K562 (cell line): ENCODE data around the gene ATP23. TPM values are rescaled to one million over a fixed set of nuclear protein-coding genes. Genes with fewer than 3 reads are reported as not detected.

Experiments used
- BCOR ChIP-seq: fragments of 450-650 bp; IDR thresholded peaks from 2 replicates; pipeline ENCODE4 v1.6.1; 2016
- CTBP1 ChIP-seq: fragments of 450-650 bp; IDR thresholded peaks from 2 replicates; pipeline ENCODE4 v1.6.1; 2016; ENCODE audit warnings: borderline replicate concordance
- EP300 ChIP-seq: IDR thresholded peaks from 2 replicates; pipeline ENCODE4 v1.6.1; 2012; ENCODE audit warnings: low read length, improper control_type of control experiment
- GATA2 ChIP-seq: sonication (generic); formaldehyde crosslinking; IDR thresholded peaks from 2 replicates; pipeline ENCODE4 v1.4.0; 2020; ENCODE audit warnings: mild to moderate bottlenecking, missing genetic modification reagents
- HDAC2 ChIP-seq: fragments of 450-650 bp; IDR thresholded peaks from 2 replicates; pipeline ENCODE4 v1.6.1; 2016; ENCODE audit warnings: mild to moderate bottlenecking
- KLF16 ChIP-seq: IDR thresholded peaks from 2 replicates; pipeline ENCODE4 v1.6.1; 2016; ENCODE audit warnings: antibody characterized with exemption
- MEF2D ChIP-seq: conservative IDR thresholded peaks from 2 replicates; pipeline ENCODE4 v1.6.1; 2016; ENCODE audit warnings: low read depth, missing genetic modification characterization, missing compliant biosample characterization
- NONO ChIP-seq, 2 experiments: fragments of 200-400 bp in 1 of 2; fragments of 450-650 bp in 1 of 2; formaldehyde crosslinking in 1 of 2; IDR thresholded peaks; 2 replicates each; pipeline ENCODE4 v1.6.1; 2017; ENCODE audit warnings: low read depth in 2 of 2, mild to moderate bottlenecking in 2 of 2, moderate library complexity in 2 of 2, low read length in 1 of 2
- PHF8 ChIP-seq: fragments of 200-600 bp; sonication (generic); IDR thresholded peaks from 2 replicates; pipeline ENCODE4 v1.6.1; 2012; ENCODE audit warnings: mixed run types, mild to moderate bottlenecking, inconsistent platforms, low read length, moderate library complexity, borderline replicate concordance
- TARDBP ChIP-seq: fragments of 450-650 bp; IDR thresholded peaks from 2 replicates; pipeline ENCODE4 v1.6.1; 2016
- TBP ChIP-seq: optimal IDR thresholded peaks from 2 replicates; pipeline ENCODE3; 2011; ENCODE audit warnings: low read depth, low read length, improper control_type of control experiment
- TCF7L2 ChIP-seq: fragments of 150-350 bp; IDR thresholded peaks from 2 replicates; pipeline ENCODE4 v1.6.1; 2016; ENCODE audit warnings: low read depth, mild to moderate bottlenecking, low read length, moderate library complexity
- TEAD1 ChIP-seq, 2 experiments: fragments of 450-650 bp in 1 of 2; sonication (generic) in 1 of 2; formaldehyde crosslinking; IDR thresholded peaks; 2 replicates each; pipeline versions ENCODE4 v1.4.0 to v1.8.0; 2020 to 2022; ENCODE audit warnings: mild to moderate bottlenecking in 2 of 2, missing genetic modification reagents in 1 of 2
- TFAM ChIP-seq: fragments of 250-450 bp; sonication (Bioruptor Pico); conservative IDR thresholded peaks from 2 replicates; pipeline ENCODE4 v1.5.0; 2021; ENCODE audit warnings: mild to moderate bottlenecking, moderate library complexity
- ZBTB2 ChIP-seq: fragments of 450-650 bp; IDR thresholded peaks from 2 replicates; pipeline ENCODE4 v1.6.1; 2016; ENCODE audit warnings: antibody characterized with exemption
- ZC3H8 ChIP-seq: fragments of 450-650 bp; IDR thresholded peaks from 2 replicates; pipeline ENCODE4 v1.6.1; 2017
- ZHX1 ChIP-seq: fragments of 150-350 bp; conservative IDR thresholded peaks from 2 replicates; pipeline ENCODE4 v1.6.1; 2014; ENCODE audit warnings: low read length
- ZNF175 ChIP-seq: fragments of 200-800 bp; sonication (Bioruptor generic); IDR thresholded peaks from 2 replicates; pipeline ENCODE4 v1.6.1; 2016; ENCODE audit warnings: low read depth, mild to moderate bottlenecking, missing genetic modification characterization, missing compliant biosample characterization
- polyA plus RNA-seq, 8 experiments: library from polyadenylated mRNA; depleted of rRNA in 4 of 8; stranded (reverse) in 5 of 8; unstranded in 3 of 8; fragments of >200 nt; fragmentation: Nextera tagmentation in 2 of 8; fragmentation: Illumina TruSeq in 1 of 8; extraction: Ambion mirVana in 2 of 8; extraction: Trizol in 1 of 8; gene quantifications; 2 replicates each; pipeline versions ENCODE4 v1.2.1 to v1.2.3, GENCODE V29; 2011 to 2014; ENCODE audit warnings: inconsistent platforms in 1 of 8, missing spikeins in 1 of 8
- total RNA-seq, 7 experiments: library from RNA; depleted of rRNA in 6 of 7; stranded (reverse); fragments of >200 nt in 6 of 7; fragmentation: Illumina TruSeq in 2 of 7; extraction: Trizol in 2 of 7; gene quantifications; 2 replicates each; pipeline versions ENCODE4 v1.2.1 to v1.2.3, GENCODE V29; 2011 to 2021; ENCODE audit warnings: low replicate concordance in 1 of 7
- TF ChIP-seq, protein P1 (sequence below): fragments of 250-450 bp; sonication (Bioruptor Pico); IDR thresholded peaks from 2 replicates; pipeline ENCODE4 v1.4.0; 2020

ATP23 gene
- total and polyA plus RNA-seq, 9 of the 15 experiments (the other 6 are each of a cell fraction or from before 2014, with no cell fraction given) = 8.3 to 53.7 (median 28.5) TPM

GRCh38 chr12:57904848-57905811, 36.2 kb upstream of the ATP23 start (continued):
- TF ChIP-seq EP300 (0 out of 2 replicates have a peak, but pooled peaks have one; percentile 31), PHF8 (no peak), TBP (no peak), KLF16 (peak; percentile 85), CTBP1 (peak; percentile 78), TEAD1 (CRISPR knock-in tag; IDR thresholded peaks at IDR 0.05) (peak; percentile 12 to 53; a peak in 1 of 4 replicates), BCOR (no peak), ZC3H8 (no peak), ZBTB2 (no peak), ZHX1 (peak; percentile 71; the same call in 1 of the 2 replicates), GATA2 (CRISPR knock-in tag) (peak; percentile 73; the same call in 1 of the 2 replicates), NONO (IDR thresholded peaks at IDR 0.05; ENCODE audit: low read depth in 2 of 2, low read length in 1 of 2) (0 out of 4 replicates have a peak, but pooled peaks of 1 of the 2 experiments have one; percentile 12), ZNF175 (CRISPR knock-in tag) (no peak), MEF2D (no peak), TCF7L2 (no peak), TARDBP (no peak), HDAC2 (peak; percentile 24; the same call in 1 of the 2 replicates), TFAM (no peak)
- TF ChIP-seq, protein P1, sequence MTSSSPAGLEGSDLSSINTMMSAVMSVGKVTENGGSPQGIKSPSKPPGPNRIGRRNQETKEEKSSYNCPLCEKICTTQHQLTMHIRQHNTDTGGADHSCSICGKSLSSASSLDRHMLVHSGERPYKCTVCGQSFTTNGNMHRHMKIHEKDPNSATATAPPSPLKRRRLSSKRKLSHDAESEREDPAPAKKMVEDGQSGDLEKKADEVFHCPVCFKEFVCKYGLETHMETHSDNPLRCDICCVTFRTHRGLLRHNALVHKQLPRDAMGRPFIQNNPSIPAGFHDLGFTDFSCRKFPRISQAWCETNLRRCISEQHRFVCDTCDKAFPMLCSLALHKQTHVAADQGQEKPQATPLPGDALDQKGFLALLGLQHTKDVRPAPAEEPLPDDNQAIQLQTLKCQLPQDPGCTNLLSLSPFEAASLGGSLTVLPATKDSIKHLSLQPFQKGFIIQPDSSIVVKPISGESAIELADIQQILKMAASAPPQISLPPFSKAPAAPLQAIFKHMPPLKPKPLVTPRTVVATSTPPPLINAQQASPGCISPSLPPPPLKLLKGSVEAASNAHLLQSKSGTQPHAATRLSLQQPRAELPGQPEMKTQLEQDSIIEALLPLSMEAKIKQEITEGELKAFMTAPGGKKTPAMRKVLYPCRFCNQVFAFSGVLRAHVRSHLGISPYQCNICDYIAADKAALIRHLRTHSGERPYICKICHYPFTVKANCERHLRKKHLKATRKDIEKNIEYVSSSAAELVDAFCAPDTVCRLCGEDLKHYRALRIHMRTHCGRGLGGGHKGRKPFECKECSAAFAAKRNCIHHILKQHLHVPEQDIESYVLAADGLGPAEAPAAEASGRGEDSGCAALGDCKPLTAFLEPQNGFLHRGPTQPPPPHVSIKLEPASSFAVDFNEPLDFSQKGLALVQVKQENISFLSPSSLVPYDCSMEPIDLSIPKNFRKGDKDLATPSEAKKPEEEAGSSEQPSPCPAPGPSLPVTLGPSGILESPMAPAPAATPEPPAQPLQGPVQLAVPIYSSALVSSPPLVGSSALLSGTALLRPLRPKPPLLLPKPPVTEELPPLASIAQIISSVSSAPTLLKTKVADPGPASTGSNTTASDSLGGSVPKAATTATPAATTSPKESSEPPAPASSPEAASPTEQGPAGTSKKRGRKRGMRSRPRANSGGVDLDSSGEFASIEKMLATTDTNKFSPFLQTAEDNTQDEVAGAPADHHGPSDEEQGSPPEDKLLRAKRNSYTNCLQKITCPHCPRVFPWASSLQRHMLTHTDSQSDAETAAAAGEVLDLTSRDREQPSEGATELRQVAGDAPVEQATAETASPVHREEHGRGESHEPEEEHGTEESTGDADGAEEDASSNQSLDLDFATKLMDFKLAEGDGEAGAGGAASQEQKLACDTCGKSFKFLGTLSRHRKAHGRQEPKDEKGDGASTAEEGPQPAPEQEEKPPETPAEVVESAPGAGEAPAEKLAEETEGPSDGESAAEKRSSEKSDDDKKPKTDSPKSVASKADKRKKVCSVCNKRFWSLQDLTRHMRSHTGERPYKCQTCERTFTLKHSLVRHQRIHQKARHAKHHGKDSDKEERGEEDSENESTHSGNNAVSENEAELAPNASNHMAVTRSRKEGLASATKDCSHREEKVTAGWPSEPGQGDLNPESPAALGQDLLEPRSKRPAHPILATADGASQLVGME (CRISPR knock-in tag) = no peak
